CD4-positive, alpha-beta T cell treated with Interleukin-2 at 100 ng/mL for 4 hours (primary cell): Measurements from ENCODE around the gene XK.
A peak's percentile ranks its signal among the peaks of the same experiment; 100 is the strongest.

Experiments
- DNase-seq: peaks from one replicate; pipeline ENCODE4 v3.0.0-alpha.2; 2020; ENCODE audit warnings: low spot score

The XK gene

GRCh38 chrX:37679230-37679629 lies 6.4 kb upstream of the XK start:
- no peak for DNase-seq

- DNase-seq = no peak
These were observed 5.7 kb upstream of the XK start for GRCh38 chrX:37679888-37680287.

GRCh38 chrX:37684426-37684825 lies 1.2 kb upstream of the XK start:
- DNase-seq = no peak

GRCh38 chrX:37684973-37685372 lies 618 bp upstream of the XK start:
- DNase-seq = no peak

- DNase-seq = no peak
These were observed 891 bp downstream of the XK start for GRCh38 chrX:37686369-37686995.

GRCh38 chrX:37686996-37687395 lies 1.4 kb downstream of the XK start:
- no peak for DNase-seq

- DNase-seq = no peak
These were observed 4.5 kb downstream of the XK start for GRCh38 chrX:37690119-37690518.

GRCh38 chrX:37692918-37693317 lies 7.3 kb downstream of the XK start:
- DNase-seq = no peak

- DNase-seq = no peak
These were observed 11.7 kb downstream of the XK start for GRCh38 chrX:37697169-37697760.

GRCh38 chrX:37701588-37701987 lies 16.0 kb downstream of the XK start:
- no peak for DNase-seq

- no peak for DNase-seq
These were observed 26.4 kb downstream of the XK start for GRCh38 chrX:37711991-37712390.

GRCh38 chrX:37712458-37712857 lies 26.9 kb downstream of the XK start:
- no peak for DNase-seq

- no peak for DNase-seq
These were observed 28.9 kb downstream of the XK start for GRCh38 chrX:37714479-37714878.

GRCh38 chrX:37716602-37717001 lies 31.0 kb downstream of the XK start:
- no peak for DNase-seq

GRCh38 chrX:37717708-37718107 lies 32.1 kb downstream of the XK start:
- DNase-seq = no peak

- no peak for DNase-seq
These were observed 37.0 kb downstream of the XK start for GRCh38 chrX:37722595-37722994.

GRCh38 chrX:37726346-37726745 lies 40.8 kb downstream of the XK start:
- no peak for DNase-seq

- peak; percentile 75 for DNase-seq
These were observed 59.8 kb downstream of the XK start for GRCh38 chrX:37745354-37745753.

GRCh38 chrX:37745835-37746217 lies 60.2 kb downstream of the XK start:
- DNase-seq = no peak

- peak; percentile 21 for DNase-seq
These were observed 60.8 kb downstream of the XK start for GRCh38 chrX:37746218-37746941.

- DNase-seq = no peak
These were observed 61.4 kb downstream of the XK start for GRCh38 chrX:37746951-37747350.

- no peak for DNase-seq
These were observed 66.7 kb downstream of the XK start for GRCh38 chrX:37752281-37752680.

- no peak for DNase-seq
These were observed 67.3 kb downstream of the XK start for GRCh38 chrX:37752936-37753335.

GRCh38 chrX:37753384-37753783 lies 67.8 kb downstream of the XK start:
- DNase-seq = no peak
